ENCODE results near the gene ZNF777.

The ZNF777 gene

DNA sequence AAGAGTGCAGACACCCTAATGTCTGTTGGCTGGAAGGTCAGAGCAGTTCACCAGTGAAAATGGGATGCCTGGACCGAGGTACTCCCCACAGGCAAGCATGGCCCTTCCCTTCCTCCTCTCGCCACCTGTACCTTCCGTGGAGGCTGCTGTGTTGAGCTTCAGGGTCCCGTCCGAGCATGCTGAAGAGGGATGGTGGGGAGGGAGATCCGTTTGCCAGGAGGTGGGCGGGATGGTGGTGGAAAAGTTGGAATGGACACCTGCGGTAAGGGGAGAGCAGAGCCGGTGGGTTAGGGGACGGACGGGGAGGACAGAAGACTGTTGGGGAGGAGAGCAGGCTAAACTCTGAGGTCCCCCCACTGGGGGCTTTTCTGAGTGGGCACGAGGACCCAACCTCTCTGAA lies 15.9 kb upstream of the ZNF777 start:
- DNase-seq, result no peak

DNA sequence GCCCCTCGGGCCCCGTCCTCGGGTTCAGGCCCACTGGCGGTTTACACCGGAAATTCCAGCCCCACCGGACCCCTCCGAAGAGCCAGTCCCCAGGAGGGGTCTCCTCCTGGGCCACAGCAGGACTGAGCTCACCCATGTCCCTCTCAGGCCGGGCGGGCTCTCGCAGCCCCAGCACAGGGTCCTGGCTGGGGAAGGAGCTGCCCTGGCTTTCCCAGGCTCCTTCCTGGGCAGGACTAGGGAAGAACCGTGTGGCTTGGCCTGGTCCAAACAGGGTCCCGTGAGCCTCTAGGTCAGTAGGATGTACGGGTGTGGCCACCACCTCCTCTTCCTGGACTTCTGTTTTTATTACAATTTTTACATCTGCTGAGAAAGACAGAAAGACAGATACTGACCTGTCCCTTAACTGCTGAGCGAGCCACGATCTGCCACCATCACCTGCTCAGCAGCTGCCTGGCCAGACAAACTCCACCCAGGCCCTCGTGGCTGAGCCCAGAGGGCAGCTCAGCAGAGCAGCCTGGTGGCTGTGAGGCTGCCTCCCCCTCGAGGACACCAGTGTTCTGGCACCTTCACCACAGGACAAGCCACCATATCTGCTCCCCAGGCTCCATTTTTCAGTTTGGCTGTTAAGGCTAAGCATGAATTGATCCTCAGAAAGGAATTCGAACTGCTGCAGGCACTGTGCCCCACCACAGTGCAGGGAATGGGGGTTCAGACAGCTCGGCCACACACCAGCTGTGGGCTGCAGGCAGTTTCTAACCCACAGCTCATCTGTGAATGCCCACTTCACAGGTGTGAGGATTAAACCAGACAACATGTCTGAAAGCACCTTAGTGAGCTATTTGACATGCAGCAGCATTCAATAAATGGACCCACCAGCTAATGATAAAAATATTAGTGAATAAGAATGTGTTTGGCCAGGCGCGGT lies 14.5 kb upstream of the ZNF777 start:
- no peak for DNase-seq

DNA sequence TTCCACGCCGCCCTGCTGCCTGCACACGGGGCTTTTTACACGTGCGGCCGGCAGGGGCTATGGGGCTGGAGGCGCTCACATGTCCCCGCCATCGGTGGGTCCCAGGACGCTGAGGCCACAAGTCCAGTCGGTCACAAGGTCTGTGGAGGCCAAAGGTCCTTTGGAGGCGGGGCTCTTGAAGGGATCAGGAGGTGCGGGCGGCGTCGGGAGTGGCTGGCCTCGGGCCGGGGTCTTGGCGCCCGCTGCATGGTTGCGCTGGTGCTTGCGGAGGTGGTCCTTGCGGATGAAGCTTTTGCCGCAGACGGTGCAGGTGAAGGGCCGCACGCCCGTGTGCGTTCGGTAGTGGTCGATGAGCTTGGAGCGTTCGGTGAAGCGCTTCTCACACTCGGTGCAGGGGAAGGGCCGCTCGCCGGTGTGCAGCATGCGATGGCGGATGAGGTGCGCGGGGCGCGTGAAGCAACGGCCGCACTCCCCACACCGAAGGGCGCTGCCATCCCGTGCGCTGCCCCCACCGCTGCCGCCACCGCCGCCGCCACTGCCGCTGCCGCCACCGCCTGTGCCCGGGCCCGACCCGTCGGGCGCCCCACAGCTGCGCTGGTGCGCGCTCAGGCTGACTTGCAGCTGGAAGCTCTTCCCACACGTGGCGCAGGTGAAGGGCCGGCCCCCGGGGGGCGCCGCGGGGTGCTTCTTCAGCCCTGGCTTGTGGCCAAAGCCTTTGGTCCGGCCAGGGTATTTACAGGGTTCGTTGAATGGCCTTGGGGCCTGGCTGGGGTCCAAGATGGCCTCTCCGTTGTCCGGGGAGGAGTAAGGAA lies 13.7 kb upstream of the ZNF777 start:
- DNase-seq, result no peak

- DNase-seq, result no peak
Measured at GRCh38 chr7:149473251-149473650, 12.4 kb upstream of the ZNF777 start.

GRCh38 chr7:149471289-149471953 lies 10.6 kb upstream of the ZNF777 start:
- no peak for DNase-seq

GRCh38 chr7:149469806-149470205 lies 8.9 kb upstream of the ZNF777 start:
- no peak for DNase-seq

DNA sequence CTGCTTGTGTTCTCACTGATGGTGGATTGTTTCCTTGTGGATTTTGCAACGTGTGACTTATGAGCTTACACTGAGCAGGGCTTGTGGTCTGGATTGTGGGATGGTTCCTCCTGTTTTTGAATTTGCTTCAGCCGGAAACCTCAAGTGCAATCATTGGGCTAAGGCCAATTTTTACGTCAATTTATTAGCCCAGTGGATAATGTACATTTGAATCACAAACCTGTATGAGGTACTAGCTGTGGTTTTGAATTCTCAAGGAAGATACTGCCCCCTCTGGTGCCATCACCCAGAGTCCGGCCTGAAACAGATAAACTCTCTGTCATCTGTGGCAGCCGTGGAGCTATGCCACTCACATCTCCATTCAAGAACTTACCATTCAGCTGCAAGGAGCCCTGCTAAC lies 7.3 kb upstream of the ZNF777 start:
- no peak for DNase-seq

DNA sequence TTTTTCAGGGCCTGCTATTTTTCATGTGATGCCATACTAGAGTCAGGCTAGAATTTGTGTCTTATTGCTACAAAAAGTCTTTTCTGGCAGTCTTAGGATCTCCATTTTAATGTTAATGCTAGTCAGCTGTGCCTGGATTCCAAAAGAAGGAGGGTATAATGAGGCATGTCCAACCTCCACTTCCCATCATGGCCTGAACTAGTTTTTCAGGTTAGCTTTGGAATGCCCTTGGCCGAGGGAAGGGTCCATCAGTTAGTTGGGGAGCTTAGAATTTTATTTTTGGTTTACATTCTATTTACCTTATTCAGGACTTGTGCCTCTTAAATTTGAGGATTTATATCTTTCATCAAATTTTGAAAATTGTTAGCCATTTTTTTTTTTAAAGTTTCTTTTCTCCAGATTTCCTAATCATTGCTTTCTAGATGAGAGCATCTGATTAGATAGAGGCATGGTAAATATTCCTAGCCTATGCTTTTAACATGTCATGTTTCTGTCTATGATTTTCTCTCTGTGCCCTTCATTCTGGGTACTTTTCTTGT lies 6.5 kb upstream of the ZNF777 start:
- no peak for DNase-seq

GRCh38 chr7:149466364-149466763 lies 5.5 kb upstream of the ZNF777 start:
- no peak for DNase-seq

DNA sequence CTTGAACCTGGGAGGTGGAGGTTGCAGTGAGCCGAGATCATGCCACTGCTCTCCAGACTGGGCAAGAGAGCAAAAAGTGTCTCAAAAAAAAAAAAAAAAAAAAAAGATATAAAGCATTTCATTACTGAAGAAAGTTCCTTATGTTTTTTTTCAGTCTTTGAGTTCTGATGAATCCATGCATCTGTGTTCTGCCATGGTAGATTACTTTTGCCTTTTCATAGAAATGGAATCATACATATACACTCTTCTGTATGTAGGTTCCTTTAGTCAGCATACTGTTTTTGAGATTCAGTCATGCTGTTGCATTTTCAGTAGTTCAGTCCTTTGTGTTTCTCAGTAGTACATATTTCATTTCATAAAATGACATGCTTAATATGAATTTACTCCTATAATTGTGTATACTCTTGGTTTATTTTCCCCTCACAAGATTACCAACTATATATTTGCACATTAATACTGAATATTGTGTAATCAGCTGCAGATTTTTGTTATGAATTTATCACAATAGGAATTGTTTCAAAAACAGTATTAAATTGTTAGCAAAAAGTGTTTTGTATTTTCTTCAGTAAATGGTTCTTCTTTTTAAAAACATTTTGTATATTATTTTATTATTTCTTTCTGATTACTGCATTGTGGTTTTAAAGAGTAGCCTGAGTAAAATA lies 2.8 kb upstream of the ZNF777 start:
- DNase-seq, result no peak

- DNase-seq, result no peak
Measured at GRCh38 chr7:149462101-149462520, 1.2 kb upstream of the ZNF777 start.

DNA sequence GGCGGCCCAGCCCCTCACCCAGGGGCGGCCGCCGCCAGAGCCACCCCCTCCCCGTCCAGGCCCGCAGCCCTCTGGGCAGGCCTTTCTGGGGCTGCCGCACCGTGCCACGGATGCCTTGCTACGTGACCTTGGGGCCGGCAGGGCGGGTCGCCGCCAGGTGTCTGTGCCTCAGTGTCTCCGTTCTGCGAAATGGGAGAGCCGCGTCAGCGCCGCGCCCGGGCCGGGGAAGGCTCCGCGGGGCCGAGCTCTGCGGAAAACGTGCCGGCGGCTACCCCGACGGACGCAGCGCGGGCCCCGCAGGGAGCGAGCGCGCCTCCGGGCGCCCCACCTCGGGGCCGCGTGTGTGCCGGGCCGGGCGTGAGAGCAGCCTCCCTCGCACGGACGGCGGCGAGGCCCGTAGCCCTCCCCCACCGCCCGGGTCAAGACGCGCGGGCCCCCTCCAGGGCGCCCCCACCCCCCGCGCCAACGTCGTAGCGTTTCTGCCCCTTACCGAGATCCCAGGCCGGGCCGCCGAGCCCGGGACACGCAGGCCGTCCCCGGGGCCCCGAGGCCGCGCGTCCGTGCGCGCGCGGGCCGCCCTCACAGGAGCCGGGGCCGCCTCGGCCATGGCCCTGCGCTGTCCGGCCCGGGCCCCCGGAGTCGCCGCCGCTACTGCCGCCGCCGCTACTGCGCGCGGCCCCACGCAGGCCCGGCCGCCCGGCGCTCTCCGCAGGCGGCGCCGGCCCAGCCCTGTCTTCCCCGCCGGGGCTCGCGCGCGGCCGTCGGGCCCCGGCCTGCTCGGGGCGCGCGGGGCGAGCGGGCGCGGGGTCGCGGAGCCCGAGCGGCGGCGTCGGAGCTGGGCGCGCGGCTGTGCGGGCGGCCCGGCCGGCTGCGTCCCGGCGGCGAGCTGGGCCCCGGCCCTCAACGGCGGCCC lies 1.1 kb downstream of the ZNF777 start:
- peak in 1 of 2 experiments; percentile 37 for DNase-seq

- DNase-seq, result no peak
Measured at GRCh38 chr7:149459201-149459539, 1.7 kb downstream of the ZNF777 start.

DNA sequence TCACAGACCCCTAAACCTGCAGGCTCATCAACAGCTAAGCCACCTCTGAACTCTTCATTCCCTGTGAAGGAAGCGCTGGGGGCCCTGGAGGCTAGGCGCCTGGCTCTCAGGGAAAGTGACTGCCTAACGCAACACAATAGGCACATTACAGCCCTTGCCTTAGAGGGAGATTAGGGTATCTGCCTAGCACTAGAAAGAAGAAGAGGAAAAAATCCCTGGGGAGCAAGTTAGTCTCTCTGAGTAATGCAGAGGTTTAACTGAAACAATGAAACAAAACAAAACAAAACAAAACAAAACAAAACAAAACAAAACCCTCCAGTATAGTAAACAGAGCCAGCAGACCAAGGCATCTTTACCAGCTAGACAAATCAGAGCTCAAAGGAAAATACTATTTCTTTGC lies 2.6 kb downstream of the ZNF777 start:
- DNase-seq, result no peak

GRCh38 chr7:149457766-149458165 lies 3.1 kb downstream of the ZNF777 start:
- DNase-seq, result no peak

GRCh38 chr7:149456506-149457421 lies 4.1 kb downstream of the ZNF777 start:
- DNase-seq, result no peak

DNA sequence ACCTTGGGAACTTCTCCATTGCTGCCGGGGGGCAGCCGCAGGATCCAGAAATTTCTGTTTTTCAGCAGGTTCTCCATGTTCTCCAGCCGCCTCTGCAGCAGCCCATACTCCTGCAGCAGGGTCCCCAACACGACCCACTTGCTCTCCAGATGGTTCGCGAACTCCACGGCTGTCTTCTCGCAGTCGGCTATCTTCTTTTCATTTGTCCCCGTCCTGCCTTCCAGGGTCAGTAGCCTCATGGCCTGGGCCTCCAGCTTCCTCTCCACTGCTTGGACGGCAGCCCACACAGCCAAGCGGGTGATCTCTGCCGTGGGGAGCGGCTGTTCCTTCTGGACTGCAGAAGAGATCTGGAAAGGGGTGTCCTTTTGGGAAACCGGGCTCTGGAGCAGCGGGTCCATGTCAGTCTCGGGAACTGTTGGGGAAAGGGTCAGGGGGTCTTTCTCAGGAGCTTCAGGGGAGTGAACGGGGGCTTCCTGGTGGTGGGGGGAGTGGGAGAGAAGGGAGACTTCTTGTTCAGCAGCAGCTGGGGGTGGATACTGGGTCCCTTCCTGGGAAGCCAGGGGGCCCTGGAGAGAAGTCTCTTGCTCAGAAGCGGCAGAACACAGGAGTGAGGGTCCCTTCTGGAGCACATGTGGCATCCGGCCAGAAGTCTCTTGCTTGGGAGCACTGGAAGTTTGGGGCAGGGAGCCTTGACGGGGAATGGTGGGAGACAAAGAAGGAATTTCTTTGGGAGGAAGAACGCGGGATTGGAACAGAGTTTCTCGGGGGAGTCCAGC lies 5.5 kb downstream of the ZNF777 start:
- DNase-seq, result no peak

GRCh38 chr7:149454750-149455149 lies 6.1 kb downstream of the ZNF777 start:
- no peak for DNase-seq

DNA sequence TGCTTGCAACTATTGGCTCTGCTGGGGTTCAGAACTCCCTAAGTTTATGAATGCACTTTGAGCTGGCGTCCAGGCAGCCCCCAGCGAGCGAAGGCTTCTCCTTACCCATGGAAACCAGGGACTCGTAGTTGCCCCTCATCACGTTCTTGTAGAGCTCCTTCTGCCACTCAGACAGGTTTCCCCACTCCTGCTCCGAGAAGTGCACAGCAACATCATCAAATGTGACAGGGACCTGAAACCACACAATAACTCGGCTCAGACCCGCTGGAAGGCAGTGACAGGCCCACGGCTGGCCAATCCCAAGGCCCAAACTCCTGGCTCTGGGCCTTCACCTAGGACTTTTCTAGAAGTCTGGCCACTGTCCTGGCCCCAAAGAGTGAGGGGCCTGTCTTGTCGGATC lies 6.9 kb downstream of the ZNF777 start:
- no peak for DNase-seq

DNA sequence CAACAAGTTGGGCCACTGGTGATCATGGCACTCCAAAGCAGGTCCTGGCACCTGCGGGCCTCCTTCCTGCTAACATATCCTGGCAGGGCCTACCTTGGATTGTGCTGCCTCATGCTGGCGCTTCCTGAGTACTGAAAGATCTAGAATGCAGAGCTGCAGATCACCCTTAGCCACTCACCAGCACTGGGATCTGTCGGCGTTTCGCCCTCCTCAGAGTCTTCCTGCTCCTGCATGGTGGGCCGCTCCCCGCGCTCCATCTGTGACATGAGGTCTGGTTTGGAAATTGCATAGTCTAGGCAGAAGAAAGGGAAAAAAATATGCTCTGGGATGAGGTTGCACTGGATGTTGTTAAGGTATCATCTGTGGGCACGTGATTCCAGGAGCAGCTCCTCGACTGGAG lies 10.0 kb downstream of the ZNF777 start:
- DNase-seq, result no peak
